ENCODE data around the gene MVB12B.

- TF ChIP-seq EZH2 (IDR thresholded peaks at IDR 0.05): no peak
- no peak for TF ChIP-seq POLR2AphosphoS5 (IDR thresholded peaks at IDR 0.05; ENCODE audit: borderline replicate concordance, low read depth, low read length)
Observed at GRCh38 chr9:126454795-126455194, 128.2 kb downstream of the MVB12B start.
